ENCODE results near the gene KTN1. TPM values are rescaled to one million over a fixed set of nuclear protein-coding genes. Genes with fewer than 3 reads are reported as not detected.

Gene KTN1
- total and polyA plus RNA-seq, 2 experiments from 2014 or later, result 150 to 164 TPM

DNA sequence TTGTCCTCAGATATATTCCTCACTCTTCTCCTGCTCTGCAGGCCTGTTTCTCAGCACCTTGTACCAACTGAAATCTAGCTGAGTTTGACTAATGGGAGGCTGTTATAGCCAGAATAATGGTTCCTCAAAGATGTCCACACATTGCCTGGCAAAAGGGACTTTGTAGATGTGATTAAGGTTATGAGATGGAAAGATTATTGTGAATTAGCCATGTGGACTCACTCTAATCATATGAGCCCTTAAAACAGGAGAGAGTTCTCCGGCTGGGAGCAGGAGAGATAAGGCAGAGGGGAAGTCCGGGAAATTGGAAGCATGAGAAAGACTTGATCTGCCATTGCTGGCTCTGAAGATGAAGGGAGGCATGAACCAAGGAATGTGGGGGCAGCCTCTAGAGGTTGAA lies 40.0 kb upstream of the KTN1 start:
- Histone ChIP-seq H3K4me1 (ENCODE audit: insufficient read depth) (no peaks in the 10 kb centered on the region), H3K79me2 (no peaks in the 10 kb centered on the region), H3K36me3 (replicated peaks; ENCODE audit: insufficient read depth, low read depth) (no peaks in the 10 kb centered on the region), H4K20me1 (ENCODE audit: insufficient read depth, poor library complexity, severe bottlenecking) (no peaks in the 10 kb centered on the region), H3K9me3 (ENCODE audit: low read depth) (no peaks in the 10 kb centered on the region), H3K4me3 (no peak overlapping the region), H3K9me2 (replicated peaks; ENCODE audit: insufficient read depth) (no peaks in the 10 kb centered on the region), H3K4me2 (no peak overlapping the region), H3K27ac (no peak overlapping the region), H3K27me3 (no peaks in the 10 kb centered on the region), H2AFZ (no peak overlapping the region)
- no peak for DNase-seq (ENCODE audit: low spot score)
- WGBS (ENCODE audit: low lambda C conversion rate, missing lambda C conversion rate), result 80% methylated on average over 2 of the region's 2 CpGs
- TF ChIP-seq, protein P1, sequence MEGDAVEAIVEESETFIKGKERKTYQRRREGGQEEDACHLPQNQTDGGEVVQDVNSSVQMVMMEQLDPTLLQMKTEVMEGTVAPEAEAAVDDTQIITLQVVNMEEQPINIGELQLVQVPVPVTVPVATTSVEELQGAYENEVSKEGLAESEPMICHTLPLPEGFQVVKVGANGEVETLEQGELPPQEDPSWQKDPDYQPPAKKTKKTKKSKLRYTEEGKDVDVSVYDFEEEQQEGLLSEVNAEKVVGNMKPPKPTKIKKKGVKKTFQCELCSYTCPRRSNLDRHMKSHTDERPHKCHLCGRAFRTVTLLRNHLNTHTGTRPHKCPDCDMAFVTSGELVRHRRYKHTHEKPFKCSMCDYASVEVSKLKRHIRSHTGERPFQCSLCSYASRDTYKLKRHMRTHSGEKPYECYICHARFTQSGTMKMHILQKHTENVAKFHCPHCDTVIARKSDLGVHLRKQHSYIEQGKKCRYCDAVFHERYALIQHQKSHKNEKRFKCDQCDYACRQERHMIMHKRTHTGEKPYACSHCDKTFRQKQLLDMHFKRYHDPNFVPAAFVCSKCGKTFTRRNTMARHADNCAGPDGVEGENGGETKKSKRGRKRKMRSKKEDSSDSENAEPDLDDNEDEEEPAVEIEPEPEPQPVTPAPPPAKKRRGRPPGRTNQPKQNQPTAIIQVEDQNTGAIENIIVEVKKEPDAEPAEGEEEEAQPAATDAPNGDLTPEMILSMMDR (IDR thresholded peaks at IDR 0.05; ENCODE audit: poor library complexity), result no peak
- no peak for TF ChIP-seq EZH2phosphoT487 (IDR thresholded peaks at IDR 0.05; ENCODE audit: low read depth, severe bottlenecking, unreplicated experiment)
- TF ChIP-seq EZH2 (IDR thresholded peaks at IDR 0.05; ENCODE audit: borderline replicate concordance), result no peak

GRCh38 chr14:55540847-55541773 lies 38.9 kb upstream of the KTN1 start:
- H2AFZ ChIP-seq, result no peak overlapping the region
- no peaks in the 10 kb centered on the region for H3K9me3 ChIP-seq (ENCODE audit: low read depth)
- H3K4me2 ChIP-seq, result no peak overlapping the region
- no peaks in the 10 kb centered on the region for H3K79me2 ChIP-seq
- H3K4me3 ChIP-seq, result no peak overlapping the region
- no peaks in the 10 kb centered on the region for H4K20me1 ChIP-seq (ENCODE audit: insufficient read depth, poor library complexity, severe bottlenecking)
- DNase-seq (ENCODE audit: low spot score), result no peak
- H3K9me2 ChIP-seq (replicated peaks; ENCODE audit: insufficient read depth), result no peaks in the 10 kb centered on the region
- 85% methylated on average over 5 of the region's 5 CpGs for WGBS (ENCODE audit: low lambda C conversion rate, missing lambda C conversion rate)
- no peaks in the 10 kb centered on the region for H3K27me3 ChIP-seq
- no peaks in the 10 kb centered on the region for H3K36me3 ChIP-seq (replicated peaks; ENCODE audit: insufficient read depth, low read depth)
- TF ChIP-seq EZH2phosphoT487 (IDR thresholded peaks at IDR 0.05; ENCODE audit: low read depth, severe bottlenecking, unreplicated experiment) (no peak), EZH2 (IDR thresholded peaks at IDR 0.05; ENCODE audit: borderline replicate concordance) (no peak)
- TF ChIP-seq, protein P1 (IDR thresholded peaks at IDR 0.05; ENCODE audit: poor library complexity), result no peak
- no peak overlapping the region for H3K27ac ChIP-seq
- no peaks in the 10 kb centered on the region for H3K4me1 ChIP-seq (ENCODE audit: insufficient read depth)

GRCh38 chr14:55545779-55546178 lies 34.2 kb upstream of the KTN1 start:
- H3K4me1 ChIP-seq (ENCODE audit: insufficient read depth), result no peaks in the 10 kb centered on the region
- no peak overlapping the region for H3K4me2 ChIP-seq
- WGBS (ENCODE audit: low lambda C conversion rate, missing lambda C conversion rate), result 73% methylated on average over 1 of the region's 1 CpG
- H3K27ac ChIP-seq, result no peak overlapping the region
- no peaks in the 10 kb centered on the region for H3K9me2 ChIP-seq (replicated peaks; ENCODE audit: insufficient read depth)
- no peak overlapping the region for H2AFZ ChIP-seq
- TF ChIP-seq, protein P1 (IDR thresholded peaks at IDR 0.05; ENCODE audit: poor library complexity), result no peak
- TF ChIP-seq EZH2phosphoT487 (IDR thresholded peaks at IDR 0.05; ENCODE audit: low read depth, severe bottlenecking, unreplicated experiment) (no peak), EZH2 (IDR thresholded peaks at IDR 0.05; ENCODE audit: borderline replicate concordance) (no peak)
- H3K27me3 ChIP-seq, result no peaks in the 10 kb centered on the region
- no peak overlapping the region for H3K4me3 ChIP-seq
- no peaks in the 10 kb centered on the region for H3K36me3 ChIP-seq (replicated peaks; ENCODE audit: insufficient read depth, low read depth)
- no peak for DNase-seq (ENCODE audit: low spot score)
- no peaks in the 10 kb centered on the region for H4K20me1 ChIP-seq (ENCODE audit: insufficient read depth, poor library complexity, severe bottlenecking)
- no peaks in the 10 kb centered on the region for H3K9me3 ChIP-seq (ENCODE audit: low read depth)
- H3K79me2 ChIP-seq, result no peaks in the 10 kb centered on the region

Measured in hepatocyte (in vitro differentiated cells).